Common myeloid progenitor, CD34-positive (primary cell): ENCODE data around the gene NOP14.
A peak's percentile ranks its signal among the peaks of the same experiment; 100 is the strongest.
"Not testable (repeated sequence)": the region's sequence is repeated elsewhere in the genome, so short reads cannot be mapped to it uniquely, and the experiment has no call there.

Experiments
- CTCF ChIA-PET: fragments of 350-600 bp; sonication (Branson Sonifier 250); formaldehyde crosslinking; loops from one replicate; lab custom pipeline; 2021; ENCODE audit warnings: antibody characterized with exemption; lab: Charles Lee
- POLR2A ChIA-PET: fragments of 350-600 bp; sonication (Branson Sonifier 250); formaldehyde crosslinking; loops from one replicate; lab custom pipeline; 2021; ENCODE audit warnings: antibody characterized with exemption; lab: Charles Lee
- DNase-seq, 3 donors: peaks; one replicate each; pipeline versions ENCODE4 v3.0.0 to v3.0.0-alpha.2; 2013
- H3K27ac ChIP-seq, 2 experiments: 1 replicate in 1 of 2; 2 replicates in 1 of 2; pipeline ENCODE4 v1.7.0; 2013; ENCODE audit warnings: inconsistent platforms in 2 of 2, low read length in 2 of 2, mild to moderate bottlenecking in 2 of 2, low read depth in 1 of 2, moderate library complexity in 1 of 2; ENCODE audit not compliant: severe bottlenecking in 2 of 2, insufficient read depth in 1 of 2, poor library complexity in 1 of 2
- H3K27me3 ChIP-seq, 5 experiments: replicated peaks in 2 of 5; 1 replicate in 3 of 5; 2 replicates in 2 of 5; pipeline versions ENCODE4 v1.6.1 to v1.7.0; 2013; ENCODE audit warnings: low read length in 4 of 5, mild to moderate bottlenecking in 2 of 5, moderate library complexity in 2 of 5, inconsistent platforms in 1 of 5; ENCODE audit not compliant: insufficient read depth in 5 of 5, control insufficient read depth in 4 of 5
- H3K36me3 ChIP-seq, 4 experiments: 1 replicate in 2 of 4; 2 replicates in 2 of 4; pipeline versions ENCODE4 v1.6.1 to v1.7.0; 2013; ENCODE audit warnings: low read length in 3 of 4, control low read depth in 1 of 4, mild to moderate bottlenecking in 1 of 4; ENCODE audit not compliant: control insufficient read depth in 4 of 4, insufficient read depth in 4 of 4
- H3K4me1 ChIP-seq, 4 experiments: 1 replicate in 3 of 4; 2 replicates in 1 of 4; pipeline versions ENCODE4 v1.6.1 to v1.7.1; 2013; ENCODE audit warnings: low read length in 3 of 4, mild to moderate bottlenecking in 3 of 4, control low read depth in 1 of 4, inconsistent platforms in 1 of 4, moderate library complexity in 1 of 4; ENCODE audit not compliant: control insufficient read depth in 4 of 4, insufficient read depth in 4 of 4; ENCODE audit errors: control extremely low read depth in 1 of 4
- H3K4me3 ChIP-seq, 7 experiments: 1 replicate in 4 of 7; 2 replicates in 3 of 7; pipeline versions ENCODE4 v1.5.1 to v1.7.0; 2013; ENCODE audit warnings: mild to moderate bottlenecking in 7 of 7, low read length in 6 of 7, moderate library complexity in 6 of 7, inconsistent platforms in 2 of 7, low read depth in 2 of 7, control low read depth in 1 of 7; ENCODE audit not compliant: insufficient read depth in 4 of 7, control insufficient read depth in 1 of 7; ENCODE audit errors: extremely low read depth in 1 of 7
- H3K9me3 ChIP-seq, 5 experiments: 1 replicate in 4 of 5; 2 replicates in 1 of 5; pipeline versions ENCODE4 v1.6.1 to v1.7.1; 2013; ENCODE audit warnings: low read length in 4 of 5, mild to moderate bottlenecking in 2 of 5, inconsistent platforms in 1 of 5, low read depth in 1 of 5, moderate library complexity in 1 of 5; ENCODE audit not compliant: control insufficient read depth in 4 of 5, insufficient read depth in 2 of 5; ENCODE audit errors: control extremely low read depth in 1 of 5
- WGBS: methylation state at CpG from one replicate; pipeline ENCODE4 v1.1.5; 2013; ENCODE audit not compliant: insufficient coverage; 5-methylcytosine and 5-hydroxymethylcytosine counted together

Gene NOP14

DNA sequence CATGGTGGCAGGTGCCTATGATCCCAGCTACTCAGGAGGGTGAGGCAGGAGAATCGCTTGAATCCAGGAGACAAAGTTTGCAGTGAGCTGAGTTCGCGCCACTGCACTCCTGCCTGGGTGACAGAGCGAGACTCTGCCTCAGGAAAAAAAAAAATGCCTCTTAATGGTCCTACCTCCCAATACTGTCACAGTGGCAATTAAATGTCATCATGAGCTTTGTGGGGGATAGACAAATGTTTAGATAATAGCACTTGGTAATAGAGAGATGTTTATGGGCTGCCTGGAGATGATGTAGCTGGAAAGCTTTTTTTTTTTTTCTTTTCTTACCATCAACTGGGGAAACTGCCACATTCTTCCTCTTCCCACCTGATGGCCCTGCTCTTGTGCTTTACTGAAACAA lies 33.2 kb upstream of the NOP14 start:
- Histone ChIP-seq H3K4me3 (no peak overlapping the region), H3K4me1 (no peaks in the 10 kb centered on the region), H3K36me3 (no peaks in the 10 kb centered on the region), H3K9me3 (no peaks in the 10 kb centered on the region), H3K27me3 (no peaks in the 10 kb centered on the region), H3K27ac (no peak overlapping the region)
- CTCF ChIA-PET: interaction anchor here (0.7 to 1.3 kb wide), 4 partner anchors 13 to 37 kb away, joined by 3 to 4 read pairs (median 4); no protein-coding TSS in a partner anchor
- POLR2A ChIA-PET: no interaction called here
- DNase-seq: no peak
- 90% methylated on average over 1 of the region's 4 CpGs for WGBS

- 100% methylated on average over 2 of the region's 4 CpGs for WGBS
- Histone ChIP-seq H3K27ac (no peak overlapping the region), H3K4me1 (no peaks in the 10 kb centered on the region), H3K27me3 (no peaks in the 10 kb centered on the region), H3K4me3 (no peak overlapping the region), H3K9me3 (no peaks in the 10 kb centered on the region), H3K36me3 (no peaks in the 10 kb centered on the region)
- DNase-seq: no peak
- CTCF ChIA-PET: interaction anchor here (0.7 to 1.3 kb wide), 3 partner anchors 18 to 38 kb away, joined by 3 to 4 read pairs (median 3); no protein-coding TSS in a partner anchor
- POLR2A ChIA-PET: interaction anchor here (0.6 kb wide), 1 partner anchor 15 kb away, joined by 6 read pairs; no protein-coding TSS in a partner anchor
Observed at GRCh38 chr4:2995546-2996265, 32.5 kb upstream of the NOP14 start.

DNA sequence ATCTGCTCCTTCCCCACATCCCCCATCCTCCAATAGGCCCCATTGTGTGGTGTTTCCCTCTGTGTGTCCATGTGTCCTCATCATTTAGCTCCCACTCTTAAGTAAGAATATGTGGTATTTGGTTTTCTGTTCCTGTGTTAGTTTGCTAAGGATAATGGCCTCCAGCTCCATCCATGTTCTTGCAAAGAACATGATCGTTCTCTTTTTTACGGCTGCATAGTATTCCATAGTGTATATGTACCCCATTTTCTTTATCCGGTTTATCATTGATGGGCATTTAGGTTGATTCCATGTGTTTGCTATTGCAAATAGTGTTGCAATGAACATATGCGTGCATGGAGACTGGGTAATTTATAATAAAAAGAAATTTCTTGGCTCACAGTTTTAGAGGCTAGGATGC lies 31.7 kb upstream of the NOP14 start:
- POLR2A ChIA-PET: no interaction called here
- 100% methylated on average over 1 of the region's 4 CpGs for WGBS
- Histone ChIP-seq H3K36me3 (no peaks in the 10 kb centered on the region), H3K4me3 (no peak overlapping the region), H3K9me3 (no peaks in the 10 kb centered on the region), H3K4me1 (no peaks in the 10 kb centered on the region), H3K27ac (no peak overlapping the region), H3K27me3 (no peaks in the 10 kb centered on the region)
- DNase-seq: no peak
- CTCF ChIA-PET: interaction anchor here (0.9 to 1.3 kb wide), 2 partner anchors 17 to 20 kb away, joined by 4 read pairs; no protein-coding TSS in a partner anchor

DNA sequence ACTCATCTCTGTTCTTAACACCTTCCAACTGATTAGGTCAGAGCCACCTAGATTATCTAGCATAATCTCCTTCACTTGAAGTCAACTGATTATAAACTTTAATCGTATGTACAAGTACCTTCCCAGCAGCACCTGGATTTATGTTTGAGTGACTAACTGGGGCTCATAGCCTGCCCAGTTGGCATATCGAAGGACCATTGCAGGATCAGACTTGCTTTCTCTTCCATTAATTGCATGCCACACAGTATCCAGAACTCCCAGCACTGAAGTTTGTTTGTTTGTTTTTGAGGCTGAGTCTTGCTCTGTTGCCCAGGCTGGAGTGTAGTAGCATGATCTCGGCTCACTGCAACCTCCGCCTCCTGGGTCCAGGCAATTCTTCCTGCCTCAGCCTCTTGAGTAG lies 28.0 kb upstream of the NOP14 start:
- ChIA-PET POLR2A (no interaction called here), CTCF (interaction anchor here (1.0 to 1.7 kb wide), 3 partner anchors 11 to 40 kb away, joined by 3 to 5 read pairs (median 4); no protein-coding TSS in a partner anchor)
- WGBS: 100% methylated on average over 3 of the region's 4 CpGs
- no peak overlapping the region for H3K4me3 ChIP-seq
- H3K27me3 ChIP-seq: no peaks in the 10 kb centered on the region
- no peaks in the 10 kb centered on the region for H3K9me3 ChIP-seq
- no peaks in the 10 kb centered on the region for H3K4me1 ChIP-seq
- H3K27ac ChIP-seq: no peak overlapping the region
- DNase-seq: no peak
- no peaks in the 10 kb centered on the region for H3K36me3 ChIP-seq

- H3K4me1 ChIP-seq, DNase-seq, POLR2A ChIA-PET, H3K27ac ChIP-seq, H3K4me3 ChIP-seq, H3K36me3 ChIP-seq, H3K27me3 ChIP-seq: not testable (repeated sequence)
- no CpG with 5 or more reads among the region's 7 CpGs for WGBS
- peaks cover 0 to 18% (median 15%) of the 10 kb centered on the region in 5 experiments for H3K9me3 ChIP-seq
- CTCF ChIA-PET: interaction anchor here (1.0 kb wide), 1 partner anchor 16 kb away, joined by 3 read pairs; no protein-coding TSS in a partner anchor
Observed at GRCh38 chr4:2983715-2984114, 20.5 kb upstream of the NOP14 start.

GRCh38 chr4:2982012-2982411 lies 18.8 kb upstream of the NOP14 start:
- CTCF ChIA-PET: no interaction called here
- POLR2A ChIA-PET: no interaction called here

GRCh38 chr4:2981256-2981819 lies 18.1 kb upstream of the NOP14 start:
- CTCF ChIA-PET: interaction anchor here (0.9 to 1.3 kb wide), 3 partner anchors 14 to 56 kb away, joined by 3 to 5 read pairs (median 4); partner anchors contain the start of gene GRK4
- DNase-seq: peak in 2 of 3 donors; percentile 9 to 10
- no peak overlapping the region for H3K4me3 ChIP-seq
- POLR2A ChIA-PET: no interaction called here
- H3K36me3 ChIP-seq: no peaks in the 10 kb centered on the region
- H3K9me3 ChIP-seq: peaks cover 0 to 18% (median 15%) of the 10 kb centered on the region in 5 experiments
- no peaks in the 10 kb centered on the region for H3K27me3 ChIP-seq
- no peak overlapping the region for H3K27ac ChIP-seq
- WGBS: 97% methylated on average over 4 of the region's 4 CpGs
- H3K4me1 ChIP-seq: no peaks in the 10 kb centered on the region

More at GRCh38 chr4:2982012-2982411, 18.8 kb upstream of the NOP14 start:
- no peak overlapping the region for H3K4me3 ChIP-seq
- no peaks in the 10 kb centered on the region for H3K27me3 ChIP-seq
- 93% methylated on average over 3 of the region's 4 CpGs for WGBS
- H3K4me1 ChIP-seq: no peaks in the 10 kb centered on the region
- H3K27ac ChIP-seq: no peak overlapping the region
- no peak for DNase-seq
- peaks cover 0 to 18% (median 15%) of the 10 kb centered on the region in 5 experiments for H3K9me3 ChIP-seq
- no peaks in the 10 kb centered on the region for H3K36me3 ChIP-seq
